Colonic mucosa (tissue), 4 donors: ENCODE results near the gene SFXN4. TPM values are rescaled to one million over a fixed set of nuclear protein-coding genes. Genes with fewer than 3 reads are reported as not detected.
"Not testable (repeated sequence)": the region's sequence is repeated elsewhere in the genome, so short reads cannot be mapped to it uniquely, and the experiment has no call there.

Source experiments
- DNase-seq: peaks from one replicate; pipeline ENCODE4 v3.0.0-alpha.2; 2020
- H3K27ac ChIP-seq: fragments of 200-600 bp; one replicate; pipeline ENCODE4 v1.8.0; 2021
- H3K27me3 ChIP-seq: fragments of 200-600 bp; one replicate; pipeline ENCODE4 v1.8.0; 2021
- H3K36me3 ChIP-seq: fragments of 200-600 bp; one replicate; pipeline ENCODE4 v1.8.0; 2021
- H3K4me1 ChIP-seq: fragments of 200-600 bp; one replicate; pipeline ENCODE4 v1.8.0; 2021; ENCODE audit warnings: mild to moderate bottlenecking
- H3K4me3 ChIP-seq: fragments of 200-600 bp; one replicate; pipeline ENCODE4 v1.8.0; 2021
- H3K9ac ChIP-seq, 2 donors: one replicate each; pipeline ENCODE4 v1.7.0; 2013; ENCODE audit warnings: control low read depth in 2 of 2, low read depth in 2 of 2, low read length in 2 of 2
- H3K9me3 ChIP-seq: fragments of 200-600 bp; one replicate; pipeline ENCODE4 v1.8.0; 2021
- CTCF ChIP-seq: fragments of 200-600 bp; IDR thresholded peaks from one replicate; pipeline ENCODE4 v1.8.0; 2022; ENCODE audit warnings: antibody characterized with exemption, mild to moderate bottlenecking
- intact Hi-C: fragments of 100-400 bp; cut with DNase I; formaldehyde crosslinking; loops from one replicate; pipeline ENCODE4 v1.14.1; 2022
- total RNA-seq, 2 donors: library from RNA; stranded (reverse); fragmentation: NEBNext Ultra II Directional in 1 of 2; extraction: Animal tissue kit (Norgen Biotek cat#: 25700) in 1 of 2; gene quantifications; one replicate each; pipeline ENCODE4 v1.2.1, GENCODE V29; 2021
- donor health status: healthy.
- donor health status: DM: no; HTN: no; CAD: no.
- donor health status: DM: no; HTN: no; CAD: no.

SFXN4 gene
- total RNA-seq, 2 donors from 2014 or later, result 29.4 to 37.2 TPM

- no peak for DNase-seq
- intact Hi-C loops, result no loop called here
- H3K9ac ChIP-seq, result no peak overlapping the region
- no peaks in the 10 kb centered on the region for H3K9me3 ChIP-seq
- TF ChIP-seq CTCF, result no peak
- no peaks in the 10 kb centered on the region for H3K4me1 ChIP-seq
- no peak overlapping the region for H3K4me3 ChIP-seq
- H3K36me3 ChIP-seq, result no peaks in the 10 kb centered on the region
- no peaks in the 10 kb centered on the region for H3K27me3 ChIP-seq
- H3K27ac ChIP-seq, result no peak overlapping the region
Measured at GRCh38 chr10:119183664-119184412, 18.3 kb upstream of the SFXN4 start.

DNA sequence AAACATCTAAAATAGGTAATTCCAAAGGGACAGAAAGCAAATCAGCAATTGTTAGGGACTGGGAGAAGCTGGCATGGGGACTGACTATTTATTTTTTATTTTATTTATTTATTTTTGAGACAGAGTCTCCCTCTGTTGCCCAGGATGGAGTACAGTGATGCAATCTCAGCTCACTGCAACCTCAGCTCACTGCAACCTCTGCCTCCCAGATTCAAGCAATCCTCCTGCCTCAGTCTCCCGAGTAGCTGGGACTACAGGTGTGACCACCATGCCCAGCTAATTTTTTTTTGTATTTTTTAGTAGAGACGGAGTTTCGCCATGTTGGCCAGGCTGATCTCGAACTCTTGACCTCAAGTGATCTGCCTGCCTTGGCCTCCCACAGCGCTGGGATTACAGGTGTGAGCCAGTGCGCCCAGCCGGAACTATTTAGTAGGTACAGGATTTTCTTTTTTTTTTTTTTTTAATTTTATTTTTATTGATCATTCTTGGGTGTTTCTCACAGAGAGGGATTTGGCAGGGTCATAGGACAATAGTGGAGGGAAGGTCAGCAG is 15.4 kb upstream of the SFXN4 start:
- H3K27me3 ChIP-seq, H3K9ac ChIP-seq, H3K27ac ChIP-seq, H3K4me3 ChIP-seq, H3K9me3 ChIP-seq, H3K4me1 ChIP-seq, H3K36me3 ChIP-seq, DNase-seq, intact Hi-C loops: not testable (repeated sequence)

DNA sequence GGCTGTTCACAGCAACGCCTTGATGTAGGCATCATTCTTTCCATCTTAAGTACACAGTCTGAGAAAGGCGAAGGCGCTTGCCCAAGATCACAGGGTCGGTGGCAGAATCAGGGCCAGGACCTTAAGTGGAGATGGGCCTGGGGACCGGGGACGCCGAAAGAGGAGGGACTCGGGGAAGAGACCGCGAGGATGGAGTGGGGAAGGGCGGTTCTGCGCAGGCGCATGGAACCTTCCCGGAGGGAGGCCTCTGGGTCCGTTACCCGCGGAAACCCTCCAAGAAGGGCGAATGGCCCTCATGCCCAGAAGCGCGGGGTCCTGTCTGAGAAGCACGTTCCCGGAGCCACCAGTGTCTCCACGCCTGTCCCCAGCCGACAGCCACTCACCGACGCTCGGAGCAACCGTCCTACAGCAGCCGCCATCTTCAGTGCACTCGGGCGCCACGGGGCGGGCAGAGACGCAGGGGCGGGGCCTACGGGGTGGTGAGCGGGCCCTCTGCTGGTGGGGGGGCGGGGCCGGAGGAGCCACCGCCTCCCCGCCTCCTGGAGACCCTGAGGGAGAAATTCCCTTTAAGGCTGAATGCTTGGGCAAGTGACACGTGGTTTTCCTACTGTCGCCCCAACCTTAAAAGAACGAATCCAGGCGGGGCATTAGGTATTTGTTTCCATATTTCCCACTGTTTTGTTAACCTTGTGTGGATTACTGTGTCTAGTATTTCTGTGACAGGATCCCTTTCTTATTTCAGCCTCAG is 13.0 kb upstream of the SFXN4 start, which contains the start of gene PRDX3:
PRDX3 (minus strand) TSS at position 441 of the 748 bp plus-strand sequence; CDS start at position 419, 22 bp downstream.
- H3K27ac ChIP-seq, result peak within 1 kb of the TSS; percentile 85
- H3K36me3 ChIP-seq, result no peaks in the 10 kb centered on the region
- H3K9me3 ChIP-seq, result no peaks in the 10 kb centered on the region
- no peak for TF ChIP-seq CTCF
- peak within 1 kb of the TSS; percentile 65 for H3K4me3 ChIP-seq
- intact Hi-C loops, result no loop called here
- H3K4me1 ChIP-seq, result no peaks in the 10 kb centered on the region
- H3K27me3 ChIP-seq, result no peaks in the 10 kb centered on the region
- peak; percentile 94 for DNase-seq
- H3K9ac ChIP-seq, result peak within 1 kb of the TSS; percentile 86 to 90

- H3K9ac ChIP-seq, result peak overlapping the region; percentile 86 to 90
- peak; percentile 25 for DNase-seq
- no peaks in the 10 kb centered on the region for H3K9me3 ChIP-seq
- no peaks in the 10 kb centered on the region for H3K27me3 ChIP-seq
- no peaks in the 10 kb centered on the region for H3K36me3 ChIP-seq
- no peaks in the 10 kb centered on the region for H3K4me1 ChIP-seq
- peak overlapping the region; percentile 85 for H3K27ac ChIP-seq
- no peak for TF ChIP-seq CTCF
- H3K4me3 ChIP-seq, result peak overlapping the region; percentile 65
- intact Hi-C loops, result no loop called here
Measured at GRCh38 chr10:119177708-119178371, 12.3 kb upstream of the SFXN4 start.

DNA sequence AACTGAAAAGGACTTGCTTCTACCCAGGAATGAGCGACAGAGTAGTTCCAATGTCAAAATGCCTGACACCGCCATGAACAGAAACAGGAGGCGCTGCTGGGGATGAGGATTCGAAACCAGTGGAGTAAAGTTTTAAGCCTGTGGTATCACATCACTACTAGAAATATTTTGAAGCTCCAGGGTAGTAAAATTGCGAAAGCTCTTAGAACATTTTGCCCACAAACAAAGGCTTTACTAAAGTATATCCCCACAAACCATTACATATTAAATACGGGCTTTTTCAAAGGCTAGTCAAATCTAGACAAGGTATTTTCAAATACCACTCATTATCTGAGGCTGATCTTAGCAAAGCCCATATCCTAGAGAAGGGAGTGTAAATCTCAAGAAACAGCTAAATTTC is 10.7 kb upstream of the SFXN4 start:
- DNase-seq, result no peak
- no peak overlapping the region for H3K27ac ChIP-seq
- peaks cover 10% of the 10 kb centered on the region for H3K36me3 ChIP-seq
- no peak overlapping the region for H3K4me3 ChIP-seq
- H3K9me3 ChIP-seq, result no peaks in the 10 kb centered on the region
- intact Hi-C loops, result no loop called here
- no peaks in the 10 kb centered on the region for H3K4me1 ChIP-seq
- no peak for TF ChIP-seq CTCF
- H3K9ac ChIP-seq, result no peak overlapping the region
- H3K27me3 ChIP-seq, result no peaks in the 10 kb centered on the region
